ENCODE data around the gene JOSD2. TPM values are rescaled to one million over a fixed set of nuclear protein-coding genes. Genes with fewer than 3 reads are reported as not detected.

The JOSD2 gene
- total RNA-seq = 39.9 and 43.6 TPM in 2 replicates

DNA sequence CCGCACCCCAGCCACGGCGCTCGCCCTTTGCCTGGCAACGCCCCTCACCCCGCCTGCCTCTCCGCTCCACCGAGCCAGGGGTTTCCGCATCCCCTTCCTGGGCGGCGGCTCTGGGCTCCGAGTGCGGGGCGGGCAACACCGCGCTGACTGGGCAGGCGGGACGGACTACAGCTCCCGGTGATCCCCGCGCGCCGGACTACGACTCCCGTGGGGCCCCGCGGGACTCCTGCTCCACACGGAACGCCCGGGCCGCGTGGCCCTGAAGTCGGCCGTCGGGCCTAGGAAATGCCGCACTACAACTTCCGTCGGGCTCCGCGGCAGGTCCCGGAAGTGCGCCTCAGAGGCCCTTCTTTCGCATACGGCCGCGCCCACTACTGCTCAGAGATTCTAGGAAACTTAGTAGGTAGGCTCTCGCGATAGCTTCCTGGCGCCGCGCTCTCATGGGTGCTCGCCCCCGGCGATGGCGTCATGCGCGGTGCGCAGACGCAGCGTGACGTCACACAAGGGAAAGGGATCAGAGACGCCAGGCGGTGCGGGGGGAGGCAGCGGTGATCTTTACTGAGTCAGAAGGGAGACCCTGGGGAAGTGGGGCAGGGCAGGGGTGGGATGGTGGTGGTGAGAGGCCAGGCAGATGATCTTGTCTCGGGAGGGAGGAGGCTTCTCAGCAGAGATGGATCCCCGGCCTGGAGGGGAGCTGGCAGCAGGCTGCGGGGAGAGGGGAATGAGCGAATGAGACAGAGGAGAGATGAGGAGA is at the start of gene JOSD2:
TSS of gene JOSD2 (minus strand) at position 123 of the 754 bp plus-strand sequence. CDS start 760 bp downstream, outside the sequence.
- intact Hi-C loops (cut with micrococcal nuclease) = loop anchor here (1.0 to 10.0 kb wide), 6 partner anchors 35 to 598 kb away; partner anchors contain the start of genes CTU1, EMC10, GARIN5A and NR1H2
- H3K4me3 Mint-ChIP-seq (ENCODE audit: low read depth) = peak within 1 kb of the TSS; percentile 90
- peak; percentile 97 for DNase-seq (ENCODE audit: low spot score)
- H3K4me1 Mint-ChIP-seq (ENCODE audit: low read depth) = peaks cover 9% of the 10 kb centered on the region
- H3K27me3 Mint-ChIP-seq (ENCODE audit: low read depth) = no peaks in the 10 kb centered on the region
- H3K36me3 Mint-ChIP-seq (ENCODE audit: low read depth) = peaks cover 12% of the 10 kb centered on the region
- no peaks in the 10 kb centered on the region for H3K9me3 Mint-ChIP-seq
- peak within 1 kb of the TSS; percentile 97 for H3K27ac Mint-ChIP-seq

DNA sequence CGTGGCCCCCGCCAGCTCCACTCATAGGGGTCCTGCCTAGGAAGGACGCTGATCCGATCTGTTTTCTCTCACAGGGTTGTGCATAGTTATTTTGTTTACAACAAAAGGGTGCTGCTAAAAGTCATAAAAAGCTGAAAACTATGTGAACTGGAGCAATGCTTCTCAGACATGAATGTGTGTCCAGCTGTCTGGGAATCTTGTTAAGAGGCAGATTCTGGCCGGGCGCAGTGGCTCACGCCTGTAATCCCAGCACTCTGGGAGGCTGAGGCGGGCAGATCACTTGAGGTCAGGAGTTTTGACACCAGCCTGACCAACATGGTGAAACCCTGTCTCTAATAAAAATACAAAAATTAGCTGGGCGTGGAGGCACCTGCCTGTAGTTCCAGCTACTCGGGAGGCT is 48.6 kb upstream of the JOSD2 start:
- H3K27me3 Mint-ChIP-seq (ENCODE audit: low read depth) = peaks cover 23% of the 10 kb centered on the region
- H3K4me1 Mint-ChIP-seq (ENCODE audit: low read depth) = peaks cover 4% of the 10 kb centered on the region
- no peak overlapping the region for H3K27ac Mint-ChIP-seq
- H3K4me3 Mint-ChIP-seq (ENCODE audit: low read depth) = no peak overlapping the region
- no peaks in the 10 kb centered on the region for H3K36me3 Mint-ChIP-seq (ENCODE audit: low read depth)
- no peak for DNase-seq (ENCODE audit: low spot score)
- intact Hi-C loops (cut with micrococcal nuclease) = no loop called here
- no peaks in the 10 kb centered on the region for H3K9me3 Mint-ChIP-seq

- intact Hi-C loops (cut with micrococcal nuclease) = no loop called here
- no peak for DNase-seq (ENCODE audit: low spot score)
- Mint-ChIP-seq H3K36me3 (ENCODE audit: low read depth) (no peaks in the 10 kb centered on the region), H3K27me3 (ENCODE audit: low read depth) (peaks cover 19% of the 10 kb centered on the region), H3K4me3 (ENCODE audit: low read depth) (no peak overlapping the region), H3K9me3 (no peaks in the 10 kb centered on the region), H3K4me1 (ENCODE audit: low read depth) (peaks cover 4% of the 10 kb centered on the region), H3K27ac (no peak overlapping the region)
Measured at GRCh38 chr19:50558449-50558848, 47.5 kb upstream of the JOSD2 start.

DNA sequence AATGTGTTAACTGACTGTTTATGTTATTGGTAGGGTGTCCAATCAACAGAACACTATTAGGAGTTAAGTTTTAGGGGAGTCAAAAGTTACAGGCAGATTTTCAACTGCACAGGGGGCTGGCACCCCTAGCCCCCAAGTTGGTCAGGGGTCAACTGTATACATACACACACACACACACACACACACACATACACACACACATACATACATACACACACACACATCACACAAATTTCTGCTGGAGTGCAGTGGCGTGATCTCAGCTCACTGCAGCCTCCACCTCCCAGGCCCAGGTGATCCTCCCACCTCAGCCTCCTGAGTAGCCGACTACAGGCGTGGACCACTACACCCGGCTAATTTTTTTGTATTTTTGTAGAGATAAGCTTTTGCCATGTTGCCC is 47.0 kb upstream of the JOSD2 start:
- no peak overlapping the region for H3K4me3 Mint-ChIP-seq (ENCODE audit: low read depth)
- H3K4me1 Mint-ChIP-seq (ENCODE audit: low read depth) = peaks cover 4% of the 10 kb centered on the region
- no peaks in the 10 kb centered on the region for H3K36me3 Mint-ChIP-seq (ENCODE audit: low read depth)
- peaks cover 22% of the 10 kb centered on the region for H3K27me3 Mint-ChIP-seq (ENCODE audit: low read depth)
- intact Hi-C loops (cut with micrococcal nuclease) = no loop called here
- no peaks in the 10 kb centered on the region for H3K9me3 Mint-ChIP-seq
- DNase-seq (ENCODE audit: low spot score) = no peak
- H3K27ac Mint-ChIP-seq = no peak overlapping the region

- H3K27ac Mint-ChIP-seq = no peak overlapping the region
- H3K4me3 Mint-ChIP-seq (ENCODE audit: low read depth) = no peak overlapping the region
- no peak for DNase-seq (ENCODE audit: low spot score)
- H3K27me3 Mint-ChIP-seq (ENCODE audit: low read depth) = peaks cover 30% of the 10 kb centered on the region
- H3K36me3 Mint-ChIP-seq (ENCODE audit: low read depth) = no peaks in the 10 kb centered on the region
- intact Hi-C loops (cut with micrococcal nuclease) = no loop called here
- H3K9me3 Mint-ChIP-seq = no peaks in the 10 kb centered on the region
- peaks cover 4% of the 10 kb centered on the region for H3K4me1 Mint-ChIP-seq (ENCODE audit: low read depth)
Measured at GRCh38 chr19:50557009-50557613, 46.1 kb upstream of the JOSD2 start.

DNA sequence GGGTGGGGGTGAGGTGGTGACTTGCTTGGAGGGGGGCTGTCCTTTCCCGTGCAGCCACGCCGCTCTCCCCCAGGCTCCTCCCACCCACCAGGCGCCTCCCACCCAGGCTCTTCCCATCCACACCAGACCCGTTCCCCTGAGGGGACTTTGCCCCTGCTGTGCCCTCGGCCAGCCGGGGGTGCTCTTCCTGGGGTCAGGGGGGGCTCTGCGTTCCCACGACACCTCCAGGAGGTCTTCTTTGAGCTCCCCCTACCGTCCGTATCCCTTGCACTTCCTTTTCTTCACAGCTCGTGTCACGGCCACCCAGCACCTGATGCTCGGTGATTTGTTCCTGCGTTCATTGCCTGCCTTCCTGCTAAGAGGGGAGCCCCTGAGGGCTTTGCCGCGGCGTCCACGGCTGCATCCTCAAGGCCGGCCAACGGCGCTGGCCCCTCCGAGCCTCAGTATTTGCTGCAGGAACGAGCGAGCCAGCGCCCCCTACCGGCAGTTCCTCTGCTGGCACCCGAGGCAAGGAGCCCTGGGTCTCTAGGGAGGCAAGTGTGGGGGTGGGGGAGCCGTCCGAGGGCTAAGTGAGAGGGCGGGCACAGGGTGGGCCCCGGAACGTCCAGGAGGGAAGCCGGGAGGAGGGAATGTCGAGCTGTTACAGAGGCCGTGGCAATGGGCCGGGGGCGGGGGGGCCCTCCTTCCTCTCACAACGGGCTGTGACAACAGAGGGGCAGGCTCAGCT is 45.5 kb upstream of the JOSD2 start:
- H3K27ac Mint-ChIP-seq = peak overlapping the region; percentile 84
- H3K9me3 Mint-ChIP-seq = no peaks in the 10 kb centered on the region
- peak; percentile 73 for DNase-seq (ENCODE audit: low spot score)
- peaks cover 33% of the 10 kb centered on the region for H3K27me3 Mint-ChIP-seq (ENCODE audit: low read depth)
- peaks cover 4% of the 10 kb centered on the region for H3K4me1 Mint-ChIP-seq (ENCODE audit: low read depth)
- H3K4me3 Mint-ChIP-seq (ENCODE audit: low read depth) = peak overlapping the region; percentile 96
- no peaks in the 10 kb centered on the region for H3K36me3 Mint-ChIP-seq (ENCODE audit: low read depth)
- intact Hi-C loops (cut with micrococcal nuclease) = no loop called here

DNA sequence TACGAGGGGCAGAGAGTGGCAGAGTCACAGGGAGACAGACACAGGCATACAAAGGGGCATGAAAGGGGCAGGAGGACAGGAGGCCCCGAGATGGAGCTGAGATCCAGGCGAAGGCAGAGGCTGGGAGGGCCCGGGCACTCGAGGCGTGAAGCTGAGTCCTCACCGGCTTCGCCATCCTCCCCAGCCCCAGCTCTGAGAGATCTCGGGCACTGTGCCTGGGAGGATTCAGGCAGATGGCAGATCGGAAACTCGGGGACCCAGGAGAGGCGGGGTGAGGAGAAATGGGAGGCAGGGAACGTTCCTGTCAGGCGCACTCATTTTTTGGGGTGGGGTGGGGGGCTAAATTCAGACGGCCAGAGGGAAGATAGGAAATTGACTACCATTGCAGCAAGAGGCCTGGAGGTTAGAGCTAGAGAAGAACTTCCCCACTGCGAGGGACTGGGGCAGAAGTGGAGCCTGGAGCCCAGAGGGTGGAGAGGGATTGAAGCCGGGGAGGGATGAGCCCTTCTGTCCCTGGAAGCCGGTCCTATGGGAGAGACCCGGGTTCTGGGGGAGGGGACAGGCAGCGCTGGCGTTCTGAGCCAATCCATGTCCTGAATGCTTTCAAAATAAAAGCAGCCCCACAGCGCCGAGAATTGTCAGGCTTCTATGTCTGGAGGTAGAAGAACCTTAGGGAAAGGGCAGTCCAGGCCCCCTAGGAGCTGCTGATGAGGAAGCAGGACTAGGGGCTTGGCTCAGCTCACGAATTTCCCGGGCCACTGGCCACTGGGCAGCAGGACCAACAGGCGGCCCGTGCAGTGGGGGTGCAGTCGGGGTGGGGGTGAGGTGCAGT is 44.7 kb upstream of the JOSD2 start:
- Mint-ChIP-seq H3K27me3 (ENCODE audit: low read depth) (peaks cover 33% of the 10 kb centered on the region), H3K36me3 (ENCODE audit: low read depth) (no peaks in the 10 kb centered on the region), H3K27ac (no peak overlapping the region), H3K4me1 (ENCODE audit: low read depth) (peaks cover 4% of the 10 kb centered on the region), H3K4me3 (ENCODE audit: low read depth) (peak overlapping the region; percentile 38), H3K9me3 (no peaks in the 10 kb centered on the region)
- intact Hi-C loops (cut with micrococcal nuclease) = no loop called here
- DNase-seq (ENCODE audit: low spot score) = no peak

- H3K36me3 Mint-ChIP-seq (ENCODE audit: low read depth) = no peaks in the 10 kb centered on the region
Measured at GRCh38 chr19:50555033-50555432, 44.0 kb upstream of the JOSD2 start.

DNA sequence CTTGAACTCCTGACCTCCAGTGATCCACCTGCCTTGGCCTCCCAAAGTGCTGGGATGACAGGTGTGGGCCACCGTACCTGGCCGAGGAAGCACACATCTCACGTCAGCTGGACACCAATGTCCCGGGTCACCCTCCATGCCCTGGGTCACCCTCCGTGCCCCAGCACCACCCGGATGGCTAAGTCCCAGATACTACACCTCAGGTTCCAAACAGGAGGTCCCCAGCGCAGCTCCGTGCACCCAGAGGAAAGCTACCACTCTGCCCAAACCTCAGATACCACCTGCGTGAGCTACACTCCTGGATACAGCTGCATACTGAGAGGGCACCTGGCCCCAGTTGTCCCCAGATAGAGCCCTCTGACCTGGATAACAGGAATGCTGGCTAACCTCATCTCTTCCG is 43.2 kb upstream of the JOSD2 start:
- DNase-seq (ENCODE audit: low spot score) = no peak
- Mint-ChIP-seq H3K27ac (no peak overlapping the region), H3K4me1 (ENCODE audit: low read depth) (peaks cover 4% of the 10 kb centered on the region), H3K27me3 (ENCODE audit: low read depth) (peaks cover 40% of the 10 kb centered on the region), H3K36me3 (ENCODE audit: low read depth) (no peaks in the 10 kb centered on the region), H3K4me3 (ENCODE audit: low read depth) (no peak overlapping the region), H3K9me3 (no peaks in the 10 kb centered on the region)
- intact Hi-C loops (cut with micrococcal nuclease) = no loop called here

More at GRCh38 chr19:50555033-50555432, 44.0 kb upstream of the JOSD2 start:
- H3K27me3 Mint-ChIP-seq (ENCODE audit: low read depth) = peaks cover 39% of the 10 kb centered on the region
- no peaks in the 10 kb centered on the region for H3K9me3 Mint-ChIP-seq
- no peak overlapping the region for H3K27ac Mint-ChIP-seq
- peaks cover 4% of the 10 kb centered on the region for H3K4me1 Mint-ChIP-seq (ENCODE audit: low read depth)
- DNase-seq (ENCODE audit: low spot score) = no peak
- peak overlapping the region; percentile 38 for H3K4me3 Mint-ChIP-seq (ENCODE audit: low read depth)
- intact Hi-C loops (cut with micrococcal nuclease) = no loop called here

DNA sequence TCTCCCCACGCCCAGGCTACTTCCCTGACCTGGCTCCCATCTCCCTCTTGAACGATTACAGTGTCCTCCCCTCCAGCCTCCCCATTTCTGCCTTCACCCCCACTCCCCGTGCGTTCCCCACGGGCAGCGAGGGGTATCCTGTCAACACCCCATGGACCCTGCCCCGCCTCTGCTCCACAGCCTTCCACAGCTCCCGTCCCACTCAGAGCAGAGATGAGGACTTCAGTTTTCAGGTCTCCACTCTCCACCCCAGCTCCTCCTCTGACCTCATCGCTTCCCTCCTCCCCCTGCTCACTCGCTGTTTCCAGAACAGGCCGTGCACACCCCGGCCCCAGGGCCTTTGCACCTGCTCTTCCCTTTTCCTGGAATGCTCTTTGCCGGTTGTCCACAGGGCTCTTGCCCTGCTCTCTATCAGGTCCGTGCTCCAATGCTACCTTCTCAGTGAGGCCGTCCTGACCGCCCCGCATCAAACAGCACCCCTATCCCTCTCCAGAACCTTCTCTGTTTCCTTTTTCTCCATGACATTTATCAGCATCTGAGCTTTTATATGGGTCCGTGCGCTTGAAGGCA is 42.2 kb upstream of the JOSD2 start:
- Mint-ChIP-seq H3K36me3 (ENCODE audit: low read depth) (no peaks in the 10 kb centered on the region), H3K9me3 (no peaks in the 10 kb centered on the region), H3K27ac (no peak overlapping the region), H3K27me3 (ENCODE audit: low read depth) (peaks cover 43% of the 10 kb centered on the region), H3K4me3 (ENCODE audit: low read depth) (no peak overlapping the region), H3K4me1 (ENCODE audit: low read depth) (peaks cover 4% of the 10 kb centered on the region)
- intact Hi-C loops (cut with micrococcal nuclease) = no loop called here
- no peak for DNase-seq (ENCODE audit: low spot score)

GRCh38 chr19:50552540-50552939 is 41.5 kb upstream of the JOSD2 start:
- H3K4me3 Mint-ChIP-seq (ENCODE audit: low read depth) = no peak overlapping the region
- no peaks in the 10 kb centered on the region for H3K9me3 Mint-ChIP-seq
- peaks cover 41% of the 10 kb centered on the region for H3K27me3 Mint-ChIP-seq (ENCODE audit: low read depth)
- H3K36me3 Mint-ChIP-seq (ENCODE audit: low read depth) = no peaks in the 10 kb centered on the region
- H3K4me1 Mint-ChIP-seq (ENCODE audit: low read depth) = peaks cover 4% of the 10 kb centered on the region
- H3K27ac Mint-ChIP-seq = no peak overlapping the region
- intact Hi-C loops (cut with micrococcal nuclease) = no loop called here
- no peak for DNase-seq (ENCODE audit: low spot score)

- Mint-ChIP-seq H3K9me3 (no peaks in the 10 kb centered on the region), H3K27me3 (ENCODE audit: low read depth) (peaks cover 41% of the 10 kb centered on the region), H3K27ac (no peak overlapping the region), H3K36me3 (ENCODE audit: low read depth) (no peaks in the 10 kb centered on the region), H3K4me1 (ENCODE audit: low read depth) (peaks cover 4% of the 10 kb centered on the region), H3K4me3 (ENCODE audit: low read depth) (no peak overlapping the region)
- no peak for DNase-seq (ENCODE audit: low spot score)
- intact Hi-C loops (cut with micrococcal nuclease) = no loop called here
Measured at GRCh38 chr19:50551715-50552187, 40.8 kb upstream of the JOSD2 start.

Measured in activated T-helper 2 cell treated with anti-CD3 and anti-CD28 coated beads, Interferon-gamma antibody, Interleukin-2, Interleukin-4, amounts not matched to agents 10 μg/mL and 5 μg/mL and 100 μg/mL, durations not matched to agents 14 hours and 24 hours and 36 hours (primary cell).